Spleen (tissue), 11 donors: Measurements from ENCODE around the gene PGRMC2. TPM values are rescaled to one million over a fixed set of nuclear protein-coding genes. Genes with fewer than 3 reads are reported as not detected.

Experiments used
- DNase-seq: peaks from one replicate; pipeline ENCODE4 v3.0.0-alpha.2; 2020
- H3K27ac ChIP-seq, 8 donors: fragments of 200-600 bp; sonication (generic) in 7 of 8; 1 replicate in 4 of 8; 2 replicates in 4 of 8; pipeline versions ENCODE4 v1.5.0 to v1.8.0; 2016 to 2021; ENCODE audit warnings: inconsistent platforms in 4 of 8, mild to moderate bottlenecking in 4 of 8, moderate library complexity in 1 of 8
- H3K27me3 ChIP-seq, 7 donors: fragments of 200-600 bp; sonication (generic) in 6 of 7; replicated peaks in 1 of 7; 1 replicate in 4 of 7; 2 replicates in 3 of 7; pipeline versions ENCODE4 v1.5.0 to v1.8.0; 2016 to 2021; ENCODE audit warnings: inconsistent platforms in 3 of 7, mild to moderate bottlenecking in 1 of 7
- H3K36me3 ChIP-seq, 6 donors: fragments of 200-600 bp; sonication (generic) in 5 of 6; 1 replicate in 4 of 6; 2 replicates in 2 of 6; pipeline versions ENCODE4 v1.5.0 to v1.8.0; 2016 to 2021; ENCODE audit warnings: inconsistent platforms in 2 of 6
- H3K4me1 ChIP-seq, 6 donors: fragments of 200-600 bp; sonication (generic) in 5 of 6; 1 replicate in 3 of 6; 2 replicates in 3 of 6; pipeline versions ENCODE4 v1.5.0 to v1.8.0; 2016 to 2021; ENCODE audit warnings: inconsistent platforms in 3 of 6
- H3K4me3 ChIP-seq, 8 donors: fragments of 200-600 bp; sonication (generic) in 7 of 8; 1 replicate in 4 of 8; 2 replicates in 4 of 8; pipeline versions ENCODE4 v1.5.0 to v1.8.0; 2016 to 2021; ENCODE audit warnings: inconsistent platforms in 4 of 8, mild to moderate bottlenecking in 4 of 8, moderate library complexity in 2 of 8
- H3K9me3 ChIP-seq, 8 donors: fragments of 200-600 bp; sonication (generic) in 7 of 8; 1 replicate in 4 of 8; 2 replicates in 4 of 8; pipeline versions ENCODE4 v1.5.0 to v1.8.0; 2016 to 2021; ENCODE audit warnings: inconsistent platforms in 4 of 8
- CTCF ChIP-seq, 11 experiments: fragments of 200-600 bp in 7 of 11; fragments of 450-650 bp in 4 of 11; sonication (generic) in 4 of 11; IDR thresholded peaks in 8 of 11; conservative IDR thresholded peaks in 3 of 11; 1 replicate in 7 of 11; 2 replicates in 4 of 11; pipeline versions ENCODE4 v1.4.0 to v1.8.0; 2016 to 2021; ENCODE audit warnings: antibody characterized with exemption in 11 of 11, inconsistent platforms in 4 of 11, mild to moderate bottlenecking in 1 of 11
- POLR2A ChIP-seq, 3 donors: fragments of 450-650 bp; IDR thresholded peaks; one replicate each; pipeline ENCODE4 v1.5.1; 2017; ENCODE audit warnings: antibody characterized with exemption in 3 of 3, mild to moderate bottlenecking in 1 of 3
- POLR2AphosphoS5 ChIP-seq, 3 donors: sonication (generic); formaldehyde crosslinking; IDR thresholded peaks; one replicate each; pipeline ENCODE4 v1.5.1; 2017; ENCODE audit warnings: antibody characterized with exemption in 3 of 3
- WGBS, 5 donors: extraction: QIAGEN DNeasy Blood & Tissue Kit in 3 of 5; methylation state at CpG; one replicate each; pipeline versions ENCODE4 v1.1.5 to v1.1.7; 2013 to 2018; 5-methylcytosine and 5-hydroxymethylcytosine counted together
- intact Hi-C: fragments of 100-400 bp; cut with DNase I; formaldehyde crosslinking; loops from one replicate; pipeline ENCODE4 v1.15.0; 2023; ENCODE audit warnings: low total_unique reads
- polyA plus RNA-seq, 3 donors: library from polyadenylated mRNA; stranded (reverse); fragments of 200-250 nt; gene quantifications; one replicate each; pipeline ENCODE4 v1.2.1, GENCODE V29; 2013
- total RNA-seq, 7 donors: library from RNA; depleted of rRNA in 3 of 7; stranded (reverse); fragments of >200 nt in 3 of 7; fragmentation: NEBNext Ultra II Directional in 4 of 7; extraction: Animal tissue kit (Norgen Biotek cat#: 25700) in 4 of 7; gene quantifications; one replicate each; pipeline versions ENCODE4 v1.1.0 to v1.2.1, GENCODE V29; 2016 to 2021
- donor health status: healthy with polysubstance abuse.
- donor health status: DM: no; HTN: no; CAD: no; lungs with moderate emphysema.
- donor health status: DM: no; HTN: no; CAD: no.
- donor health status: Bipolar disorder and iron deficiency.
- donor health status: healthy.
- donor health status: DM: no; HTN: no; CAD: no.
- donor health status: DM: yes; HTN: yes; CAD: no.

PGRMC2 gene
- total and polyA plus RNA-seq, 10 donors, result 13.8 to 46.8 (median 29.8) TPM

GRCh38 chr4:128308986-128309385 lies 21.4 kb upstream of the PGRMC2 start:
- intact Hi-C loops, result no loop called here
- H3K27me3 ChIP-seq, result no peaks in the 10 kb centered on the region
- no peak overlapping the region for H3K4me3 ChIP-seq
- peaks cover 0 to 10% (median 0%) of the 10 kb centered on the region in 6 donors for H3K36me3 ChIP-seq
- 65 to 79% (median 67%) methylated on average over 2 of the region's 2 CpGs for WGBS, 5 donors
- H3K4me1 ChIP-seq, result peaks cover 0 to 6% (median 0%) of the 10 kb centered on the region in 6 donors
- H3K27ac ChIP-seq, result no peak overlapping the region
- TF ChIP-seq CTCF (IDR thresholded peaks at IDR 0.05 in 8 of 11, conservative IDR thresholded peaks at IDR 0.05 in 3 of 11), result no peak
- H3K9me3 ChIP-seq, result no peaks in the 10 kb centered on the region
- DNase-seq, result no peak

GRCh38 chr4:128307123-128307571 lies 19.5 kb upstream of the PGRMC2 start:
- 43 to 67% (median 53%) methylated on average over 1 of the region's 1 CpG for WGBS, 5 donors
- TF ChIP-seq CTCF (IDR thresholded peaks at IDR 0.05 in 8 of 11, conservative IDR thresholded peaks at IDR 0.05 in 3 of 11) (no peak), POLR2AphosphoS5 (IDR thresholded peaks at IDR 0.05) (no peak), POLR2A (IDR thresholded peaks at IDR 0.05) (no peak)
- no peaks in the 10 kb centered on the region for H3K27me3 ChIP-seq
- H3K4me3 ChIP-seq, result no peak overlapping the region
- H3K9me3 ChIP-seq, result no peaks in the 10 kb centered on the region
- intact Hi-C loops, result no loop called here
- H3K27ac ChIP-seq, result no peak overlapping the region
- peaks cover 0 to 17% (median 0%) of the 10 kb centered on the region in 6 donors for H3K36me3 ChIP-seq
- peaks cover 0 to 6% (median 0%) of the 10 kb centered on the region in 6 donors for H3K4me1 ChIP-seq
- DNase-seq, result no peak

- WGBS, 5 donors, result 85 to 96% (median 93%) methylated on average over 2 of the region's 2 CpGs
- no peaks in the 10 kb centered on the region for H3K9me3 ChIP-seq
- no peak for DNase-seq
Measured at GRCh38 chr4:128305942-128306341, 18.3 kb upstream of the PGRMC2 start.

GRCh38 chr4:128303986-128304385 lies 16.4 kb upstream of the PGRMC2 start:
- Histone ChIP-seq H3K27me3 (no peaks in the 10 kb centered on the region), H3K4me3 (no peak overlapping the region), H3K27ac (peak overlapping the region in 5 of 8 donors; percentile 21 to 50 (median 48)), H3K4me1 (peaks cover 0 to 6% (median 0%) of the 10 kb centered on the region in 6 donors), H3K9me3 (no peaks in the 10 kb centered on the region), H3K36me3 (peaks cover 0 to 17% (median 2%) of the 10 kb centered on the region in 6 donors)
- intact Hi-C loops, result no loop called here
- TF ChIP-seq POLR2A (IDR thresholded peaks at IDR 0.05), result no peak
- no peak for TF ChIP-seq POLR2AphosphoS5 (IDR thresholded peaks at IDR 0.05)
- TF ChIP-seq CTCF (IDR thresholded peaks at IDR 0.05 in 8 of 11, conservative IDR thresholded peaks at IDR 0.05 in 3 of 11), result no peak
- 74 to 80% (median 76%) methylated on average over 4 of the region's 4 CpGs for WGBS, 5 donors
- DNase-seq, result no peak

More at GRCh38 chr4:128305942-128306341, 18.3 kb upstream of the PGRMC2 start:
- Histone ChIP-seq H3K27ac (no peak overlapping the region), H3K36me3 (peaks cover 0 to 17% (median 0%) of the 10 kb centered on the region in 6 donors), H3K4me1 (peaks cover 0 to 6% (median 0%) of the 10 kb centered on the region in 6 donors), H3K4me3 (no peak overlapping the region), H3K27me3 (no peaks in the 10 kb centered on the region)
- intact Hi-C loops, result no loop called here
- TF ChIP-seq POLR2A (IDR thresholded peaks at IDR 0.05) (no peak), POLR2AphosphoS5 (IDR thresholded peaks at IDR 0.05) (no peak), CTCF (IDR thresholded peaks at IDR 0.05 in 8 of 11, conservative IDR thresholded peaks at IDR 0.05 in 3 of 11) (no peak)
